Suprapubic skin (tissue), 4 donors: ENCODE data around the gene CMSS1. TPM values are rescaled to one million over a fixed set of nuclear protein-coding genes. Genes with fewer than 3 reads are reported as not detected.

Source experiments
- DNase-seq, 2 donors: peaks; one replicate each; pipeline ENCODE4 v3.0.0-alpha.2; 2019; ENCODE audit warnings: low spot score in 2 of 2
- H3K27ac ChIP-seq: fragments of 200-600 bp; sonication (generic); one replicate; pipeline ENCODE4 v1.5.1; 2019
- H3K27me3 ChIP-seq: fragments of 200-600 bp; sonication (generic); one replicate; pipeline ENCODE4 v1.5.1; 2019
- H3K36me3 ChIP-seq: fragments of 200-600 bp; sonication (generic); one replicate; pipeline ENCODE4 v1.5.1; 2019
- H3K4me1 ChIP-seq: fragments of 200-600 bp; sonication (generic); one replicate; pipeline ENCODE4 v1.5.1; 2019
- H3K4me3 ChIP-seq: fragments of 200-600 bp; sonication (generic); one replicate; pipeline ENCODE4 v1.5.1; 2019; ENCODE audit warnings: mild to moderate bottlenecking
- H3K9me3 ChIP-seq: fragments of 200-600 bp; sonication (generic); one replicate; pipeline ENCODE4 v1.5.1; 2019
- EP300 ChIP-seq: sonication (generic); formaldehyde crosslinking; IDR thresholded peaks from one replicate; pipeline ENCODE4 v1.6.1; 2017; ENCODE audit warnings: antibody characterized with exemption
- POLR2A ChIP-seq, 2 donors: fragments of 450-650 bp; IDR thresholded peaks; one replicate each; pipeline ENCODE4 v1.6.1; 2017; ENCODE audit warnings: antibody characterized with exemption in 2 of 2, mild to moderate bottlenecking in 2 of 2, moderate library complexity in 2 of 2
- POLR2AphosphoS5 ChIP-seq, 3 donors: sonication (generic); formaldehyde crosslinking; IDR thresholded peaks; one replicate each; pipeline ENCODE4 v1.6.1; 2017; ENCODE audit warnings: antibody characterized with exemption in 3 of 3
- WGBS: methylation state at CpG from one replicate; pipeline ENCODE4 v1.1.5; 2018; 5-methylcytosine and 5-hydroxymethylcytosine counted together
- total RNA-seq, 4 donors: library from RNA; depleted of rRNA; stranded (reverse); fragments of >200 nt; gene quantifications; one replicate each; pipeline ENCODE4 v1.1.0, GENCODE V29; 2016
- TF ChIP-seq, protein P1 (sequence below), 2 donors: fragments of 200-600 bp in 1 of 2; fragments of 450-650 bp in 1 of 2; sonication (generic) in 1 of 2; IDR thresholded peaks; one replicate each; pipeline ENCODE4 v1.5.1; 2016 to 2019; ENCODE audit warnings: antibody characterized with exemption in 2 of 2, mild to moderate bottlenecking in 1 of 2, moderate library complexity in 1 of 2

The CMSS1 gene
- total RNA-seq, 4 donors from 2014 or later: 13.2 to 17.1 (median 13.5) TPM

DNA sequence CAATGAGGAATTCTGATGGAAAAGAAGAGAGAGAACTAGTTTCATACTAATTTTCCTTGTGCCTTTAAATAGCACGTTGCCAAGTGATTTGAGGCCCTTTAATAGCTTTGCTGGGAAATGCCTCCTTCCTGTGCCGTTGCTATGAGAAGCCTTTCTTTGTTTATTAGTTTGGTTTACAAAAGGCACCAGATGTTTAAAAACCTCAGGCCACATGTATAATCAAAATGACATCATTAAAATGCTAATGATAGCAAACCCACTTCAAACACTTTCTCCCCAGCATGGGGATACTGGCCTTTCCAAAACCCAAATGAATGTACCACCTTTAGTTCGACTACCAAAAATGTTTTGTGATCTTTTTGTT, 393.1 kb downstream of the CMSS1 start:
- TF ChIP-seq POLR2A (IDR thresholded peaks at IDR 0.05) (no peak), POLR2AphosphoS5 (IDR thresholded peaks at IDR 0.05) (peak in 2 of 3 donors; percentile 54 to 61)
- 8% methylated on average over 3 of the region's 3 CpGs for WGBS
- peaks cover 18% of the 10 kb centered on the region for H3K4me1 ChIP-seq

DNA sequence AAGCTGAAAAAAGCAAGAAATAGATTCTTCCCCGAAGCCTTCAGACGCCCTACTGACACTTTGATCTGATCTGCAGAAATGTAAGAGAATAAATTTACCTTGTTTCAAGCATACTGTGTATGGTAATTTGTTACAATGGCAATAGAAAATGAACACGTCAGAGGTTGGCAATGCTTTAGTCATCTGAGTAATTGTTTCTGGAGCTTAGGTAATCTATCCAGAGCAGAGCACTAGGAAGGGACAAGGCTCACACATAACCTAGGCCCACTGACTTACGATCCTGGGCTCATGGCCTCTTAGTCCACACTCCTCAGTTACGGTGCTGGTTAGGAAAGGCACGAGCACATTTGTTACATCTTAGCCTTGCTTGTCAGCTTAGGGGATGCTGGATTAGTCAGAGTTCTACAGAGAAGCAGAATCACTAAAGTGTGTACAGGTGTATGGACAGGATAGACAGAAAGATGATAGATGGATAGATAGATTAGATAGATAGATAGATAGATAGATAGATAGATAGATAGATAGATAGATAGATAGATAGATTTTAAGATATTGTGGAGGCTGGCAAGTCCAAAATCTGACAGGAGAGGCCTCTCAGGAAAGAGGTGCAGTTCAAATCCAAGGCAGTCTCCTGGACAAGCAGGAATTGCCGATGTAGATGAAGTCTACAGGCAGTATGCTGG, 396.4 kb downstream of the CMSS1 start:
- Histone ChIP-seq H3K27me3 (no peaks in the 10 kb centered on the region), H3K4me3 (no peak overlapping the region), H3K4me1 (peaks cover 18% of the 10 kb centered on the region), H3K36me3 (no peaks in the 10 kb centered on the region), H3K27ac (no peak overlapping the region), H3K9me3 (no peaks in the 10 kb centered on the region)
- 82% methylated on average over 7 of the region's 7 CpGs for WGBS
- TF ChIP-seq, protein P1, sequence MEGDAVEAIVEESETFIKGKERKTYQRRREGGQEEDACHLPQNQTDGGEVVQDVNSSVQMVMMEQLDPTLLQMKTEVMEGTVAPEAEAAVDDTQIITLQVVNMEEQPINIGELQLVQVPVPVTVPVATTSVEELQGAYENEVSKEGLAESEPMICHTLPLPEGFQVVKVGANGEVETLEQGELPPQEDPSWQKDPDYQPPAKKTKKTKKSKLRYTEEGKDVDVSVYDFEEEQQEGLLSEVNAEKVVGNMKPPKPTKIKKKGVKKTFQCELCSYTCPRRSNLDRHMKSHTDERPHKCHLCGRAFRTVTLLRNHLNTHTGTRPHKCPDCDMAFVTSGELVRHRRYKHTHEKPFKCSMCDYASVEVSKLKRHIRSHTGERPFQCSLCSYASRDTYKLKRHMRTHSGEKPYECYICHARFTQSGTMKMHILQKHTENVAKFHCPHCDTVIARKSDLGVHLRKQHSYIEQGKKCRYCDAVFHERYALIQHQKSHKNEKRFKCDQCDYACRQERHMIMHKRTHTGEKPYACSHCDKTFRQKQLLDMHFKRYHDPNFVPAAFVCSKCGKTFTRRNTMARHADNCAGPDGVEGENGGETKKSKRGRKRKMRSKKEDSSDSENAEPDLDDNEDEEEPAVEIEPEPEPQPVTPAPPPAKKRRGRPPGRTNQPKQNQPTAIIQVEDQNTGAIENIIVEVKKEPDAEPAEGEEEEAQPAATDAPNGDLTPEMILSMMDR (IDR thresholded peaks at IDR 0.05): no peak
- TF ChIP-seq EP300: no peak
- DNase-seq: no peak

More for the DNA sequence above, 393.1 kb downstream of the CMSS1 start:
- Histone ChIP-seq H3K27ac (peak overlapping the region; percentile 72), H3K9me3 (no peaks in the 10 kb centered on the region), H3K36me3 (no peaks in the 10 kb centered on the region), H3K4me3 (no peak overlapping the region), H3K27me3 (no peaks in the 10 kb centered on the region)
- no peak for DNase-seq

DNA sequence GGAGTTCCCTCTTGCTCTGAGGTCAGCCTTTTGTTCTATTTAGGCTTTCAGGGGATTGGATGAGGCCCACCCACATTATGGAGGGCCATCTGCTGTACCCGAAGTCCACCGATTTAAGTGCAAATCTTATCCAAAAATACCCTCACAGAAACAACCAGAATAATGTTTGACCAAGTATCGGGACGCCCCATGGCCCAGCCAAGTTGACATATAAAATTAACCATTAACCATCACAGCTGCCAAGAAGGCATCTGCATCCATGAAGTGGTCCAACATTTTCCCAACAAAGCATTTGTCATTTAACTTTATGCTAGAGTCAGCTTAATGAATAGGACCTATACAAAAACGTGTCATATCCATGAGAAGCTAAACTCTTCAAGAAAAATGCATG, 396.9 kb downstream of the CMSS1 start:
- Histone ChIP-seq H3K27ac (no peak overlapping the region), H3K36me3 (no peaks in the 10 kb centered on the region), H3K27me3 (no peaks in the 10 kb centered on the region), H3K9me3 (no peaks in the 10 kb centered on the region), H3K4me3 (no peak overlapping the region), H3K4me1 (peaks cover 18% of the 10 kb centered on the region)
- no peak for DNase-seq
- 94% methylated on average over 5 of the region's 5 CpGs for WGBS
- no peak for TF ChIP-seq POLR2AphosphoS5 (IDR thresholded peaks at IDR 0.05)
- TF ChIP-seq POLR2A (IDR thresholded peaks at IDR 0.05): no peak
- TF ChIP-seq EP300: no peak
- TF ChIP-seq, protein P1 (IDR thresholded peaks at IDR 0.05): no peak

DNA sequence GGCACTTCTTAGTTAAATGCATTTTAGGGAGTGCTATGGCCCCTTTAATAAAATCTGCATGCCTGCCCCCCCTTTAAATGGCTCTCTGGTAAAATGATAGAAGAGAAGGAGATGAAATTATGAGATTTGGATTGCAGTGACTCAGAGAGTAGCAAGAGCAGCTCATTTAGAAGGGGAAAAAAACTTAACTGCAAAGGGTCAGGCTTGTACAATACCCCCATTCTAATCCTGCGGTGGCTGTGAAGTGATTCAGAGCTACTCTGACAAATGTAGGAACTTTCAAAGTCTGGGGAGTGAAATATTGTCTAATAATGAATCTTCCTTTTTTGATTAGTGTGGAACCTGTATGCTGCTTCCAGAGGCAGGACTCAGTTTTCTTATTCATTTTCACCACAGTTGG, 399.1 kb downstream of the CMSS1 start:
- TF ChIP-seq EP300: no peak
- no peak for TF ChIP-seq POLR2A (IDR thresholded peaks at IDR 0.05)
- TF ChIP-seq, protein P1 (IDR thresholded peaks at IDR 0.05): no peak
- TF ChIP-seq POLR2AphosphoS5 (IDR thresholded peaks at IDR 0.05): no peak
- H3K36me3 ChIP-seq: no peaks in the 10 kb centered on the region
- no peak overlapping the region for H3K27ac ChIP-seq
- H3K4me3 ChIP-seq: no peak overlapping the region
- H3K9me3 ChIP-seq: no peaks in the 10 kb centered on the region
- no peaks in the 10 kb centered on the region for H3K27me3 ChIP-seq
- H3K4me1 ChIP-seq: no peaks in the 10 kb centered on the region
- no peak for DNase-seq
- WGBS: 60% methylated on average over 1 of the region's 1 CpG

DNA sequence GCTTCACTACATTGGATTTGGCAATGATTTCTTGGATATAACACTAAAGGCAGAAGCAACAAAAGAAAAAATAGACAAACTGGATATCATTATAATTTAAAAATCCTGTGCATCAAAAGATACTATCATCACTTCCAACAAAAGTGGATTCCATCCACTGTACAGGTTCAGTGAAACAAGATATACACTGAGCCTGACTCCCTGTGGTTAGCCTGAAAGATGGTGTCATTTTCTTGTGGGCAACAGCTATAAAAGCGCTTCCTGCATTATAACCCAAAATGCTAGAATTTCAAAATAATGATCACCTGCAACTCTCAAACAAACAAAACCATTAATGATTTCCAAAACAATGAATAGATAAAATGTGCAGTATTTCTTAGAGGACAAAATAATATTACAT, 403.5 kb downstream of the CMSS1 start:
- Histone ChIP-seq H3K9me3 (no peaks in the 10 kb centered on the region), H3K27me3 (no peaks in the 10 kb centered on the region), H3K4me3 (no peak overlapping the region), H3K27ac (no peak overlapping the region), H3K4me1 (no peaks in the 10 kb centered on the region), H3K36me3 (no peaks in the 10 kb centered on the region)
- DNase-seq: no peak
- TF ChIP-seq EP300 (no peak), POLR2AphosphoS5 (IDR thresholded peaks at IDR 0.05) (no peak), POLR2A (IDR thresholded peaks at IDR 0.05) (no peak)
- TF ChIP-seq, protein P1 (IDR thresholded peaks at IDR 0.05): no peak
- whole genome bisulfite sequencing: 95% methylated on average over 1 of the region's 1 CpG

DNA sequence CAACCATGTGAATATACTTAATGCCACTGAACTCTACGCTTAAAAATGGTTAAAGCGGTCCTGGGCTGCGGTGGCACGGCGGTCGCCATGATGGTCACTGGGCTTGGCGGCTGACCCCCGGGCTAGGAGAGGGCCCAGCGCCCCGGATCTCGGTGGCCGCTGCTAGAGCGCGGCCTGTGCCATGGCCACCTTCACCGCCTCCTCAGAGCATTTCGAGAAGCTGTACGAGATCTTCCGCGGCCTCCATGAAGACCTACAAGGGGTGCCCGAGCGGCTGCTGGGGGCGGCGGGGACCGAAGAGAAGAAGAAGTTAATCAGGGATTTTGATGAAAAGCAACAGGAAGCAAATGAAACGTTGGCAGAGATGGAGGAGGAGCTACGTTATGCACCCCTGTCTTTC, 407.5 kb downstream of the CMSS1 start:
- Histone ChIP-seq H3K27me3 (no peaks in the 10 kb centered on the region), H3K4me3 (no peak overlapping the region), H3K4me1 (peaks cover 8% of the 10 kb centered on the region), H3K36me3 (no peaks in the 10 kb centered on the region), H3K9me3 (no peaks in the 10 kb centered on the region), H3K27ac (no peak overlapping the region)
- WGBS: 94% methylated on average over 26 of the region's 26 CpGs
- TF ChIP-seq POLR2AphosphoS5 (IDR thresholded peaks at IDR 0.05) (no peak), POLR2A (IDR thresholded peaks at IDR 0.05) (no peak), EP300 (no peak)
- TF ChIP-seq, protein P1 (IDR thresholded peaks at IDR 0.05): no peak
- DNase-seq: no peak
